HG02763 (cell line): Measurements from ENCODE around the gene TCEAL1.
"Not testable (repeated sequence)": the region's sequence is repeated elsewhere in the genome, so short reads cannot be mapped to it uniquely, and the experiment has no call there.

Experiments
- ATAC-seq: cut with Tn5 transposase; IDR thresholded peaks from one replicate; pipeline ENCODE4 v1.9.1; 2021; ENCODE audit warnings: mild to moderate bottlenecking, moderate library complexity; ENCODE audit not compliant: unreplicated experiment

TCEAL1 gene, protein sequence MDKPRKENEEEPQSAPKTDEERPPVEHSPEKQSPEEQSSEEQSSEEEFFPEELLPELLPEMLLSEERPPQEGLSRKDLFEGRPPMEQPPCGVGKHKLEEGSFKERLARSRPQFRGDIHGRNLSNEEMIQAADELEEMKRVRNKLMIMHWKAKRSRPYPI

GRCh38 chrX:103628386-103629317 lies at the start of gene TCEAL1:
TCEAL1 (plus strand) TSS chrX:103628975; CDS start chrX:103629917, 942 bp downstream.
- peak; percentile 59 for ATAC-seq

- no peak for ATAC-seq
Observed at GRCh38 chrX:103584596-103584995, 44.2 kb upstream of the TCEAL1 start.

DNA sequence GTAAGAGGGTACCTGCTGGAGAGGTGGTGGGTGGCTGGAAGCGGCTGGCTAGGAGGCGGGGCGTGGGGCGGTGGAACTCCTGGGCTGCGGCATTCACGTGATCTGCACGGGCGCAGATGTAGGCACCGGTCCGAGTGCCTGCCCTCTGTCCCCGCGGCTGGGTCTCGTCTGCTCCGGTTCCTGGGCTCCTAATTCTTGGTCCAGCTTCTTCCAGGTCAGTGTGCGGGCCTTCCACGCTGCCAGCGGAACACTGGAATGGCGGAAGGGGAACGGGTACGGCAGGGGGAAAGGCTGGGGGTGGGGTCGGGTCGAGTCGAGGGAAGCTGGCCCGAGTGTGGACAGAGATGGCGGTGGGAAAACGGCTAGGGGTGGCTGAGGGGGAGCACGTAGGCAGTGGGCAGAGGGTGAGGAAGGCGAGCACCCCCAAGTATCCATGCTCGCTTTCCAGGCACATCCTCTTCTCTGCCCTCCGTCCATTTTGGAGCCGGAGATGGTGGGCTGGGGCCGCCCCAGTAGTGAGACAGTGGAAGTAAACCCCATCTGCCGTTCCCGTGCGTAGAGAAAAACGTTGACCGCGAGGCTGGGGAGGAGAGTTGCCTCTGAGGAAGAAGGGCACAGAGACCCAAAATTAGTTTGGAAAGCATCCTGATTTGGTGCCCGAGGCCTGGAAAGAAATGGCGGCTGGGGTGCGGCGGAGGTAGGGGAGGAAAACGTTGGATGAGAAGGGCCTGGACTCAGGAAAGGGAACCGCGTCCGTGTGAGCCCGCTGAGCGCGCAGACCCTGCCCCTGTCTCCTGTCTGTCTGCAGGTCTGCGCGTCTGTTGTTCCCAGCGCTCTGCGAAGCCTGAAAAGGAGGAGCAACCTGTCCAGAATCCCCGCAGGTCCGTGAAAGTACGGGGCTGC lies 43.1 kb upstream of the TCEAL1 start, which contains the start of gene TCEAL4:
TSS of gene TCEAL4 (plus strand) at position 105 of the 903 bp plus-strand sequence. CDS start 1,161 bp downstream, outside the sequence.
- peak; percentile 91 for ATAC-seq

- peak; percentile 25 for ATAC-seq
Observed at GRCh38 chrX:103586314-103586646, 42.5 kb upstream of the TCEAL1 start.

GRCh38 chrX:103586659-103587058 lies 42.1 kb upstream of the TCEAL1 start:
- no peak for ATAC-seq

DNA sequence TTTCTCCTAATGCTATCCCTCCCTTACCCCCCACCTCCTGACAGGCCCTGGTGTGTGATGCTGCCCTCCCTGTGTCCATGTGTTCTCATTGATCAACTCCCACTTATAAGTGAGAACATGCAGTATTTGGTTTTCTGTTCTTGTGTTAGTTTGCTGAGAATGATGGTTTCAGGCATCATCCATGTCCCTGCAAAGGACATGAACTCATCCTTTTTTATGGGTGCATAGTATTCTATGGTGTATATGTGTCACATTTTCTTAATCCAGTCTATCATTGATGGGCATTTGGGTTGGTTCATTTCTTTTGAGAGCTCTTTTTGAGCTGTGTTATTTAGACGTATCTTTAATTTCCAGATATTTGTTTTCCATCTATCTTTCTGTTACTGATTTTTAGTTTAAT lies 36.5 kb upstream of the TCEAL1 start:
- ATAC-seq = not testable (repeated sequence)

GRCh38 chrX:103595202-103595601 lies 33.6 kb upstream of the TCEAL1 start:
- not testable (repeated sequence) for ATAC-seq

DNA sequence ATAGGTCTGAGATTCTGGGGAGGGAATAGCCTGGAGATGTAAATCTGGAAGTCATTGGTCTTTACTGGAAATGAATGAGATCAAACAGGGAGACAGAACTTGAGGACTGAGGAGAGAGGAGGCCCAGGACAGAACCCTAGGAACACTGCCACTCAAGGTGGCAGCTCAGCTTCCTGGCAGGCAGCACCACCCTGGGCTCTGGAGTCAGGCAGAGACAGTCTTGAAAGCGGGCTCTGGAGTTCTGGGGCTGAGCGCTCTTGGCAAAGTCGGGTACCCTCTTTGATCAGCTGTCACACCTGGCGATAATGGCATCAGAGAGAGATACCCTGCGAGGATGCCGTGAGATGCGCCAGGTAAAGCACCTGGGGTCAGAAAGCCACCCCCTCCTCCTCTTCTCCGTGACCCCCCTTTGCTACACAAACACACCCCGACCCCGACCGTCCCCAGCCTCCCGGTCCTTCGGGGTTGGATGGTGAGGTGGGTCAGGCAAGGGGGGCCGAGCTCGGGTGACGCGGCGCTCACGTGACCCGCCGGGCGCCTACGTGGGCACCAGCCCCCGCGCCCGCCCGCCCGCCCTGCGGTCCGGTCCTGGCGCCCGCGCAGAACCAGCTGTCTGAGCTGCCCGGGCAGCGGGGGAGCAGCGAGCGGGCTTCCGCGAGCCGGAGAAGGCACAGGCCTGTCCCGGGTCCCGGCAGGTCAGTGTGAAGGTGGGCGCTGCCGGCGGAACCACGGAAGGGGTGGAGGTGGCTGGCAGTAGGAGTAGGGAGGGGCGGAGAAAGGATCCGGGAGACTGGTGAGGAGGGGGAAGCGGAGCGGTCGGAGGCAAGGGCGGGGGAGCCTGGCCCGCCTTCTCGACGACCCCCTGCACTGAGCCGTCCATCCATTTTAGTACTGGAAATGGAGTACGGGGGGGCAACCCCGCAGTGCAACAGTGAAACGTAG lies 21.1 kb upstream of the TCEAL1 start, which contains the start of gene TCEAL3:
TSS of gene TCEAL3 (plus strand) at position 600 of the 942 bp plus-strand sequence. CDS start 1,102 bp downstream, outside the sequence.
- peak; percentile 84 for ATAC-seq

- ATAC-seq = peak; percentile 27
Observed at GRCh38 chrX:103608306-103608963, 20.3 kb upstream of the TCEAL1 start.

- ATAC-seq = no peak
Observed at GRCh38 chrX:103610282-103610681, 18.5 kb upstream of the TCEAL1 start.

DNA sequence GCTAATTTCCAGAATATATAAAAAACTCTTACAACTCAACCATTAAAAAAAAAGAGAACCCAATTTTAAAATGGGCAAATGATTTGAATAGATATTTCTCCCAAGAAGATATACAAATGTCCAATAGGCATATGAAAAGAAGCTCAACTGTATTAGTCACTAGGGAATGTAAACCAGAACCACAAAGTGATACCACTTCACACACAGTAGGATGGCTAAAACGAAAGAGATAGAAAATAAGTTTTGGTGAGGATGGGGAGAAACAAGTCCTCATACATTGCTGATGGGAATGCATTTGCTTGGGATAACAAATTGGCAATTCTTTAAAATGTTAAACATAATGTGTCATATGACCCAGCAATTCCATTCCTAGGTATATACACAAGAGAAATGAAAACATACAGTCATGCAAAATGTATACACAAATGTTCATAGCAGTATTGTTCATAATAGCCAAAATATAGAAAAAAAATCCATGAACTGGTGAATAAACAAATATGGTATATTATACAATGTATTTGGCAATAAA lies 15.3 kb upstream of the TCEAL1 start:
- ATAC-seq = no peak

- no peak for ATAC-seq
Observed at GRCh38 chrX:103614999-103615398, 13.8 kb upstream of the TCEAL1 start.

DNA sequence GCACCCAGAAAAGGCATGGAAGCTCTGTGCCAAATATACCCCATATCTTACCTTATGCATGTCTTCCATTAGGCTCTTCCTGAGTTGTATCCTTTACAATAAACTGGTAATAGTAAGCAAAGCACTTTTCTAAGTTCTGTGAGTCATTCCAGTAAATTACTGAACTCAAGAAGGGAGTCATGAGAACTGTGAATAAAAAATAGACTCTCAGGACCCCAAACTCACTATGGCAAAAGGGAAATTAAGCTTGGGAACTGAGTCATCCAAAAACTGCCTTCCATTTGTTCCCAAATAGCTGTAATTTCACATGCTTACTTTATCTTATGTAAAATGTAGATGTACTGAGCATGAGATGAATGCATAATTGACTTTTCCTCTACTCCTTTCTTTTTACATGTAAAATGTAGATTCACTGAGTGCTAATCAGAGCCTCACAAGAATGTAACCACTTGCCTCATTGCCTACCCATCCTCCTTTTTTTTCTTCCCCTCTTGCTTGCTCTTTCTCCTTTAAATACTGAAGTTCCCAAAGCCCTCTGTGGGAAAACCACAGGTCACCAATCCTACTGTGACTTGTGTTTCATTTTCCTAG lies 12.9 kb upstream of the TCEAL1 start:
- no peak for ATAC-seq

DNA sequence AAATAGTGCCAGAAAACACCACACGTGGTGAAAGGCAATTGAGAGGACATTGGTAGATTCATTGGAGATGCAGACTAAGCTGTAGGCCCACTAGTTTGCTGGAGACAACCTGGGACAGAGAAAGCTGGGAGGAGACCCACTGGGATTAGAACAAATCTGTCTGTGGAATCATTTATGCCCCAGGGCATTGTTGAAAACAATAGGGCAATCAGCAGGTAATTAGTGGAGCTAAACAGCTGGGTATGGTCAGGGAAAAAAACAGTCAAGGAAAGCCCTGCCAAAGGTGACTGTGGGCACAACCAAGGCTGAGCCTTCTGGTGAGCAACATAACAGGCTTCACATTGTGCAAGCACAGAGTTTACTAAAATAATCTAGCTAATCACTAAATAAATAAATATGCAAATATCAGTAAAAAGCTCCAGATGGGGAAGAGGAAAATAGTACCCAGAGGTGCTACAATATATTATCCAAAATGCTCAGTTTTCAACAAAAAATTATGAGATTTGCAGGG lies 12.0 kb upstream of the TCEAL1 start:
- no peak for ATAC-seq

GRCh38 chrX:103624111-103624510 lies 4.7 kb upstream of the TCEAL1 start:
- ATAC-seq = no peak

DNA sequence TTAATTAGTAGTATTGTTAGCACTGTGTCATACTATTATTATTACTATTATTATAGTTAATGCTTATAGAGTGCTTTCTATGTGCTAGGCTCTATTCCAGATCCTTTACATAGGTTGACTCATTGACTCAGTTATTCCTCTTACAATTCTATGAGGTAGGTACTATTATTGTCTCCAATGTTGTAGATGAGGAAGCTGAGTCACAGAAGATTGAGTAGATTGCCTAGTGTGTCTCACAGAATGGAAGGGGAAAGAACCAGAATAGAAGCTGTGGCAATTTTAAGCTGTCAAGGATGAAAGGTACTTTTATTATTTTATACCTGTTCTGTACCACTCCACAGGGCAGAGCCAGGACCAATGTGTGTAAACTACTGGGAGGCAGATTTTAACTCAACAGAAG lies 1.9 kb upstream of the TCEAL1 start:
- ATAC-seq = no peak

GRCh38 chrX:103629318-103630170 lies 769 bp downstream of the TCEAL1 start:
- peak; percentile 38 for ATAC-seq

DNA sequence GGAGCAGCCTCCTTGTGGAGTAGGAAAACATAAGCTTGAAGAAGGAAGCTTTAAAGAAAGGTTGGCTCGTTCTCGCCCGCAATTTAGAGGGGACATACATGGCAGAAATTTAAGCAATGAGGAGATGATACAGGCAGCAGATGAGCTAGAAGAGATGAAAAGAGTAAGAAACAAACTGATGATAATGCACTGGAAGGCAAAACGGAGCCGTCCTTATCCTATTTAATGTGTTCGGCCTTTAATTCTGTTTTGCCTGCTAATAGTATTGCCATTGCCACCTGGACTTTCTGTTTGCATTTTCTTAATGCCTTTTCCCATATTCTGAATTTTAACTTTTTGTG lies 1.4 kb downstream of the TCEAL1 start:
- no peak for ATAC-seq
